ENCODE data around the gene UBE3C.

Gene UBE3C

DNA sequence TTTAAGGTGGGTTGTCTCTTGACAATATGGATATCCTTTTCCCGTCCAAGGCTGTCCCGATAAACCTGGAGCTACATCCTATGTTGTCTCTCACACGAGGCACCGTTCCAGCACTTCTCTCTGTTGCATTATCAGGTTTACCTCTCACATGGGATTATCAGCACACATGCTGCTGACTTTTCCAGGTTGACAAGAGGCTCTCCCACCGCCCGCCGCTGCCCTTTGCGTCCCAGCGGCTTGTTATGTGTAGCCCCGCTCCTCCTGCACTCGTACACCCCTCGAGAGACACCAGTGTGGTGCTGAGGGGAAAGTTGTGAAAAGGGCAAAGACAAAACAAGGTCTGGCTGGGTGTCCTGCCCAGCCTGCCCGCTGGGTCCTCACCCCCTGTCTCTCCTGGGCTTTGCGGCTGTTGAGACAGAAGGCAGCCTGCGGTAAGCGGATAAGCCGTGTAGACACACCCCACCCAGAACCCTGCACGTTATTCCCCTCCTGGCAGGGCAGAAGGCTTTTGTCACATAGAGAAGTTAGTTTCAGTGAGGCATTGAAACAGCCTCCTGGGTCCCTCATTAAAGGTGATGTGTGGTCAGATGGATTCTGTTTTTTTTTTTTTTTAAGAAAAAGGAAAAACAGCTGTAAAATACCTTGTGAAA lies 38.7 kb downstream of the UBE3C start:
- DNase-seq (ENCODE audit: low read depth in 2 of 2), result no peak

DNA sequence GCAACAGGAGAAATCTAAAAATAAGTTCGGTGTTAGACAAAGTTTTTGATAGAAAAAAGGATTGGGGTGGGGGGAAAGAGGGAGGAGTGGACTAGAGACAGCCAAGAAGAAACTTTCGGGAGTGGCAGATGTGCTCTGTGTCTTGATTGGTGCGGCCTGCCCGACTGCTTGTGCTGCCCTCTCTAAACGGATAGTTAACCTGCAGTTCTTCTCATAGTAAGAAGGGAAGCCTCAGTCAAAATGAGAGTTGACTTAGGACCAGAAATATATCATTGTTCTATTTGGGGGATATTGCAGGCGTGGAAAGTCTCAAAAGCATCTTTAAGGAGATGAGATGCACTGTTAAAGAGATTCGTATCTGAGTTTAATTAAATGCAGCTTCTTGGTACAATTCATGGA lies 39.3 kb downstream of the UBE3C start:
- DNase-seq (ENCODE audit: low read depth in 2 of 2), result no peak

DNA sequence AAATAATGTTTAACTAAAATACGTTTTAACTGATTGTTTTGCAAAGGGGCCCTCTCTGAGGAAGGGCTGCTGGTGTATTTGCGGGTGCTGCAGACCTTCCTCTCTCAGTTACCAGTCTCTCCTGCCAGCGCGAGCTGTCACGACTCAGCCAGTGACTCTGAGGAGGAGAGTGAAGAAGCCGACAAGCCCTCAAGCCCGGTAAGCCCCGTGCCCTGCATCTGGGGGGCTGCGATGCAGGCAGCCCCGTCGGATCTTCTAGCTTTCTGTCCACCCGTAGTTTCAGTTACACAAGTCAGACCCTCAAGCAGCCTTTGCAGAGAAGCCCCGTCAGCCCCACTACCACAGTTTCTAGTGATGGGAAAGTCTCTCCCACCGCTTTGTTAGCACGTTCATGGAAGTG lies 45.1 kb downstream of the UBE3C start:
- no peak for DNase-seq (ENCODE audit: low read depth in 2 of 2)

DNA sequence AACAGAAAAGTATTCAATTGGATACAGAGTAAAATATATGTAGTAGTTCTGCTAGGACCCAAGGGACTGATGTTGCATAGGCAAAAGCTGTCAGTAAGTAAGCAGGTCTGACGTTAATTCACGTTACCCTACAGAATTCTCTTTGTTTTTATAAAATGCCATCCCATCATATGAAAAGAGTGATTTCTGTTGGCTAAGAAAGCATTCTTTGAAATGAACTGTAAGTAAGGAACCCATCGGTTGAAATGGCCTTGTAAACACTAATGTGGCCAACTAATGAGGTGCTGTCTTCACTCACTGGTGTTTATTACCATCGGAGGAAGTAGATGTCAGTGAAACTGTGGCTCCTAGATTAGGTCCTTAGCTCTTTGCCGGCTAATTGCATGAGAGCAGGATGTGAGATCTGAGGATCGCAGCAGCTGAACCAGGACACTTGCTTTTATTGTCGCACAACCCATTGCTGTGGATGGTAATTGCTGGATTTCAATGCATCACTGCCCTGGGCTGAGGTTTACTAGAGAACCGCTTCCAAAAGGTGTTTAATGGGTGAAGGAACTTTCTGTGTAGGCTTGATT lies 49.5 kb downstream of the UBE3C start:
- DNase-seq (ENCODE audit: low read depth in 2 of 2), result no peak

DNA sequence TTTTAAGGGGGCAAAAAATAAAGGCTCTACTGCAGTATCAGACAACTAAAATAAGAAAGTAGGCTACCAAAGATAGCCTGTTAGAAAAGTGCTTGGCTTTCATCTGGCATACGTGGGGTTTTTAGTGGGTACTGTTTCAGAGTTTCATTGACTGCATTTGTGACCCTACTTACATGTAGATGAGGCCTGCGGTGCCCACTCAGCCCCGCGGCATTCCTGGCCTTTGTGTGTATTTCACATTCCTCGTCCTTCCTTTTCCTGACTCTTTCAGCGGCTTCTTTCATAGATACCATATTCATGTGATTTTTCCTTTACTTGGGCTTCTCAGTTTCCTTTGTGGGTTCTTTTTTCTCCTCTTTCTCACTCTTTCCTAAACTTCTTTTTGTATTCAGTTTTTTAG lies 50.7 kb downstream of the UBE3C start:
- no peak for DNase-seq (ENCODE audit: low read depth in 2 of 2)

DNA sequence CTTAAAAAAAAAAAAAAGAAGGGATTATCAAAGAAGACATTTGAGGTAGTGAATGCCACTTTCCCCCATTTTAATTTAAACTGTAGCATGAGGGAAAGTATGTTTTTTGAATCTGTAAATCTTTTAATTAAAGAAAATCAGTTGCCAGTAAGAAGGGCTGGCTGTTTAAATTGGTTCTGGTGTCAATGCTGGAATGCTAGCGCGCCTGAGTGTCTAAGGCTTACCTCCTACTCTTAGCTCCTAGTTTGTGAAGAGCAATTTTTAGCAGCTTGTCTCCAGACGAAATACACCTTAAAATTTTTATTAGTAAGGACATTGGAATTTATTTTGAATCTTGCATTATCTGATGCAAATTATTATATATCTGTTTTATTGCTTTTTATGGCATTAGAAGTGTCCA lies 54.1 kb downstream of the UBE3C start:
- no peak for DNase-seq (ENCODE audit: low read depth in 2 of 2)

DNA sequence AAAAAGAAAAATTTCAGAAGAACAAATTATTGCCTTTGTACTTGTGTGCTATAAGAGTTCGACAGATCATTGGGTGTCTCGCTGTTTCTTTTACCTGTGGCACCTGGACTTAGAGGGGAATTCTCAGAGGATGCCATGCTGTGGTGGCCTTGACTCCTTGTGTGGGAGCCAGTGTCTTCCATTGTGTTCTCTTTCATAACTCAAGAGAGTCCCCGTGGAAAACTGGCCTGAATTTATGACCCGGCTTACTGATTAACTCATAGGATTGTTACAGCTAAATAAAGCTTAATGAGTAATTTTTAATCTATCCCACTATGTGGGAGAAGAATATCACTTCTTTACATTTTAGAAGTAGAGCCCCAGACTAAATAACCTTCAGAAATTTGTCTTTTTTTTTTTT lies 54.5 kb downstream of the UBE3C start:
- no peak for DNase-seq (ENCODE audit: low read depth in 2 of 2)

DNA sequence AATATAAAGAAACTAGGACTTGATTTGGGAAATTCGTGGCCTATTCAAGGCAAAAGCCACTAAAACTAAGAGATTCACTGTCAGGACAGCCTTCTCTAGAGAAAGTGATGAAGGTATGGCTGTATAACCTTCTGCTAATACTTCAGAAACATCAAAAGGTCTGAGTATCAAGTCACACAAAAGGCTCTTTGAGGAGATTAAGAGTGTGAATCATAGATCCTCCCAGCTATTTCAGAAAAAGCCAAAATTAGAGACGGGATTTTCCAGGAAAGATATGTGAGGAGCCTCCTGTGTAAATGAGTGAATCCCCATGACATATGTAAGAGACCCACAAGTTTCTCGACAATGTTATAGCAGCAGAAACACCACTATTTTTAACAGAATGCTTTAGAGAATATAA lies 56.2 kb downstream of the UBE3C start:
- DNase-seq (ENCODE audit: low read depth in 2 of 2), result no peak

DNA sequence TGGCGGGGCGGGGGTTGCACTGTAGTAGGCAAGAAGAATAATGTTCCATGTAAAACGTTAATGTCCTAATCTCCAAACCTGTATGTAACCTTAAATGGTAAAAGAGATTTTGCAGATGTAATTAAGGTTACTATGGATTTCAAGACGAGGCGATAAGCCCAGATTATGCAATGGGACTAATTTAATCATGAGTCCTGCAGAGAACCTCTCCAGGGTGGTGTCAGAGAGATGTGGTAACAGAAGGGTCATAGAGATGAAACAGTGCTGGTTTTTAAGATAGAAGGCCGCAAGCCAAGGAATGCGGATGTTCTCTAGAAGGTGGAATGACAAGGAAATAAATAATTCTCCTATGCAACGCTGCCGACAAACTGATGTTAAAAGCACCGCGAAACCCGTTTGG lies 57.1 kb downstream of the UBE3C start:
- no peak for DNase-seq (ENCODE audit: low read depth in 2 of 2)

DNA sequence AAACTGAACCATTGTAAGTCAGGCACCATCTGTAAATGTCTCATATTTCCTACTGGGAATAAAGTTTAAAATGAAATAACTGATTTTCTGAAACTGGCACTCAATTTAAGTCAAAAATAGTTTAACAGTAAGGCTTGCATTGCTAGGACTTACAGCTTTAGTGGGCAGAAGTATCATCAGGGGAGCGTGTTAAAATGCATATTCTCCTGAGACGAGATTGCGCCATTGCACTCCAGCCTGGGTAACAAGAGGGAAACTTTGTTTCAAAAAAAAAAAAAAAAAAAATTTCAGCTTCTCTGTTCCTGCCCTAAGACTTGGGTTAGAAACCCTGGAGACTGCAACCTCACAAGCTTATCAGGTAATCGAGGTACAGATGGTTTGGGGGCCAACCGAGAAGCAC lies 65.4 kb downstream of the UBE3C start:
- DNase-seq (ENCODE audit: low read depth in 2 of 2), result no peak

DNA sequence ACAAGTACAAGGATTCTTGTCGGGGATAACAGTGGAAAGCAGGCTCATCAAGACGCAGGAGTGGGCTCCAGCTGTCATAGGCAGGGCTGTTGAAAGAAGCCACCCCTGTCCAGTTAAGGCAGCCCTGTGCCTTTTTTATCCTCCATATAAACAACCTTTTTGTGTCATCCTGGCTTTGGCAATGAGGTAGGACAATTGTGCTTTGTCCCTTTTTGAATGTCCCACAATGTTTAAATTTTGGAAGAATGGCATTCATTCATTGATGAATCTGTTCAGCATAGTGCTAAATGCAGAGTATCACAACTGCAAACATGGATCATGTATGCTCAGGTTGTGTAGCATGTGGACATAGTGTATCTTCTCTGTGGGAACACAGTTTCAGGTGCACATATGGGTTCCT lies 66.7 kb downstream of the UBE3C start:
- no peak for DNase-seq (ENCODE audit: low read depth in 2 of 2)

DNA sequence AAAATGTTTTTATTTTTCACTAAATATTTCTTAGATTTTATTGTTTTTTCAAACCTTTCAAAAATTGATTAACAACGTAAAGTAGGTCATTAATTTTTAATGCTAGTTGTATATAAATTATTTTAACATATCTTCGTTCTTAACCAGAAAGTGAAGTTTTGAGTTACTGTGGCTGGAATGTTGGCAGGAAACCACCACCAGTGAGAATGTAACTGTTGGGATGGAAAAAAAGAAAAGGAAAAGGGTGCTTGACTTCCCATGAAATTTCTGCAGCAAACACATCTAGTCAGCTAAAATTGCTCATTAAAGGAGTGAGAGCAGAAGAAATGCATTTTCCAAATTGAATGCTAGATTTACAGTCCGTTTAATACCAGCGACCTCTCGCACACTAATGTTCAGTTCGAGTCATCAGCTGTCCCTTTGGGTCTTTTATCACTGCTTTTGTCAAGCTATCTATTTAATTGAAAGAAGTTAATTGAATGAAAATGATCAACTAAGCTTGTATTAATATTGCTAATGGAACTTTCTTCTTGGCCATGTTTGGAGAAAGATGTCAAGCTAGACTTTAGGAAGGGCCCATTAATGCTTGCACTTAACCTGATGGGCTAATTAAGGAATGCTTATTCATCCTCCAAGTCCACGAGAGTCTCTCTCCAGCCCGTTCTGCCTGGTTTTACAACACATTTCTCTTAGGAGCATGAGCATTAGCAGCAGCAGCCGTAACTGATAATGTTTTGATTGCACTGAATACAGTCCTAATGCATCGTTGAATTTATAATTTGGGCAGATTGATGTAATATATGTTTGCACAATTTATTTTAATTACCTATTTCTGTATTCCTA lies 70.1 kb downstream of the UBE3C start:
- no peak for DNase-seq (ENCODE audit: low read depth in 2 of 2)

DNA sequence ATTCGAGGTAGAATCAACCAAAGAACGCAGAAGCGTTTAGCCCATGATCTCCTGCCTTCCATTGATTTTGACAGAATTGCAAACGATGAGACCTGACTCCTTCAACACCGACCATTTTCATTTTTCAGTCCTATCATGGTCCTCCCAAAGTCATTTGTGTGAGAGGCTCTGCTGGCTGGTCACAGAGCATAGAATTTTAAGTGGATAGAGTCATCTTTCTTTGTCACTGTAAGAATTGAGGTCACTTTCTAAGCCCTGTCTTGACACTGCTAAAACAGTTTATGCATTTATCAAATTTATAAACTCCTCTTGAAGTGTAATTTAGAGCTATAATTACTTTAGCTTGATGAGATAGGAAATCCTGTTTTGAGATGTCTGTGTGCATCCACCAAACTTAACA lies 72.0 kb downstream of the UBE3C start:
- DNase-seq (ENCODE audit: low read depth in 2 of 2), result no peak

DNA sequence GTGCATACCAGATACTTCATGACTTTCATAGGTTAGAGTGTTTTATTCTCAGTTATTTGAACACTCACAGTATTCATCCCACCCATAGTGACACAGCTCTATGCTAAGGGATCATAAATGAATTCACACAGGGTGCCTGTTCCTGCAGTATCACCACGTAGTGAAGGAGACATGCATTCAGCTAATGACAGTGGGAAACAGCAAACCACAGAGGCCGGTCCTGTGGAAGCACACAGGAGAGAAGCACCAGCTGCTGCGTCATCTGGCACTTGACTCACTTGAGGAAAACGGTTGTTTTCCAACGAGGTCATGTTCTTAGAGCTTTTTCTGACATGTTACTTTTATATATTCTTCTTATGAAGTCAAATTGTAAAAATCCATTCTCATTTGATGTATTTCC lies 73.0 kb downstream of the UBE3C start:
- DNase-seq (ENCODE audit: low read depth in 2 of 2), result no peak

DNA sequence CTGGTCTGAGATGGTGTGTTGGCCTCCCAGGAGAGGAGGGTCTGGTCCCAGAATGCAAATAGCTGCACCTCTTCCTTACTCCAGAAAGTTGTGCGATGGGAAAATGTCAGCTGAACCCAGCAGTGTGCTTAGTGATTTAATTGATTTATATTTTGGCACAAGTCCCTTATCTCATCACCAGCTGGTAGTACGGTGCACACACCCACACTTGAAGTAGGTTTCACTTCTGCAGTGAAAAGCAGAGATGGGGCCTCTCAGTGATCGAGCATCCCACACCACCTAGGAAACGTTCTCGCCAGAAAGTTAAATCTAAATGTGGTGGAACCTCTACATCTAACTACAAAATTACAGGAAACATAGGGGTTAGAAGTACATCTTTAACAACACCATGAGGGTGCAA lies 80.4 kb downstream of the UBE3C start:
- no peak for DNase-seq (ENCODE audit: low read depth in 2 of 2)

DNA sequence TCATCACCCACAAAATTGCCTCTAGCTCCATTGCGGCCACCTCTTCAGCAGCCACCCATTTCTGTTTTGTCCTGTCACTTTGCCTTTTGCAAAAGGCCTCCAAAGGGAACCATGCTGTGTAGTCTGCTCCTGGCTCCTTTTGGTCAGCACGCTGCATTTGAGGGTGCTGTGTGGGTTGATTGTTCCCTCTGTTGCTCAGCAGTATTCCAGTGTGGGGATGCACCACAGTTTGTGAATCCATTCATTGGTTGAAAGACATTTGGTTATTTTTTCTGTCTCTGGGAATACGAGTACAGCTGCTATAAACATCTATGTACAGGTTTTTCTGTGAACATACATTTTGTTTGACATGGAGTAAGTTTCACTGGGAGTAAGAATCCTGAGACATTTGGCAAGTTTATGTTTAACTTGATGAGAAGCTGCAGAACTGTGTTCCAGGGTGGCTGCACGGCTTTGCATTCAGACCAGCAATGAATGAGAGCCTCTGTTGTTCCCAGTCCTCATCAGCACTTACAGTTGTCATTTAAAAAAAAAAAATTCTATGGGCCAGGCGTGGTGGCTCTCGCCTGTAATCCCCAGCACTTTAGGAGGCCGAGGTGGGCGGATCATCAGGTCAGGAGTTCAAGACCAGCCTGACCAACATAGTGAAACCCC lies 82.3 kb downstream of the UBE3C start:
- no peak for DNase-seq (ENCODE audit: low read depth in 2 of 2)

DNA sequence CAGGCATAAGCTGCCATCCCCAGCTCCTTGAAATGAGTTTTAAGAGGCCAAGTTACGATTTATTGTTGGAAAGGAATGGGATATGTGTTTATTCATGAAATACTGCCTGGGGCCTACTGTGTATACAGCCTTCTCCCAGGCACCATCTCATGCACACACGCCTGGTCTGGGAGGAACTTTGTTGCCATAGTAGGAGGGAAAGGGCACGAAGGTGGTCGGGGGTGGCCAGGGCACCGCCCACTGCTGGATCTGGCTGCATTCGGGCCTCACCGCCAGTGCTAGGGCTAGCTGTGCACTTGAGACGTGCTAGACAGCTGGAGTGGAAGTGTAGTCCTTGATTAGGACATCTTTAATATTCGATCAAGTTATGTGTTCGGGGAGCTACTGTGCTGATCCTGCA lies 84.0 kb downstream of the UBE3C start:
- no peak for DNase-seq (ENCODE audit: low read depth in 2 of 2)

DNA sequence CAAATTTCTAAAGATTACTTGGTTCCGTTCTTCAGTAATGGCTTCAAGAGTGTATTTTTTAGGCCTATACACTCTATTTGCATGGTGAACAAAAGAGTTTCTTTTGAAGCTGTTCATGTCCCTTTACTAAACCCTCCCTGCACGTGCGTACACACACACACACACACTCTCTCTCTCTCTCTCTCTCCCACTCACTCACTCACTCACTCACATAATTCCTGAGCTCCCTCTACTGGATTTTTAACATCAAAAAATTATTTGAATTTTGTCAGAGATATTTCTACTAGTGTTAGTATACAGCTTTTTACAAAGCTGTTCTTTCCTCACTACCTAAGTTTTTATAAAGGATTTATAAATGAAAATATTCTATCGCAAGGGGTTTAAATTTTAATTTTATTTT lies 85.9 kb downstream of the UBE3C start:
- no peak for DNase-seq (ENCODE audit: low read depth in 2 of 2)

DNA sequence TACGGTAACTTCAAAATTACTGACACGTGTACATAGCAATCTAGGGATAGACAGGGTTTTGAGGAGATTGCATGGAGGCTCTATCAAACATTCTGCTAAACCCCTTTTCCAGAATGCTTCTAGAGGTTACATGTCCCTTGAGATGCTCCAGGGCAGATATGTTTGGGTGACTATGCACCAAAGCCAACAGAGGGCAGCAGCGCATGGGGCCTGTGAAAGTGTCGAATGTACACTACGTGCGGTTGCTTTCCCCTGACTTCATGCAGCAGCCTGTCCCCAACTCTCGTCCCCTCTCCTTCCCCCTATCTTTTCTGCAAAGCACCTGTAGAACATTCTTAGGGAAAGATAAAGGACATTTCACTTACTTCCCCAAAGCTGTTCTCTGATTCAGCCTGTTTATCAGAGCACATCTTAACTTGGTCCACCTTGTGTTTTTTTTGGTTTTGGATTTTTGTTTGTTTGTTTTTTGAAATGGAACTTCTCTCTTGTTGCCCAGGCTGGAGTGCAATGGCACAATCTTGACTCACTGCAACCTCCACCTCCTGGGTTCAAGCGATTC lies 90.2 kb downstream of the UBE3C start:
- no peak for DNase-seq (ENCODE audit: low read depth in 2 of 2)

DNA sequence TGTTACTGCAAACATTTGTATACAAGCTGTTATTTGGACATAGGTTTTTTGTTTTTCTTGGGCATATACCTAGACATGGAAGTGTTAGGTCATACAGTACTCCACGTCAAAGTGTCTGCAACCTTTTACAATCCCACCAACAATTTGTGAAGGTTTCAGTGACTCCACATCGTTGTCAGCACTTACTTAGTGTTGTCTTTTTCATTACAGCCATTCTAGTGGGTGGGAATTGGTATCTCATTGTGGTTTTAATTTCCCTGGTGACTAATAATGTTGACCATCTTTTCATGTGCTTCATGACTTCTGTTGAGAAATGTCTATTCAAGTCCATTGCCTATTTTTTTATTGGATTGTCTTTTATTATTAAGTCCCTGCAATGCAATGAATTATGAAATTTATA lies 95.0 kb downstream of the UBE3C start:
- DNase-seq (ENCODE audit: low read depth in 2 of 2), result peak; percentile 46 to 49

DNA sequence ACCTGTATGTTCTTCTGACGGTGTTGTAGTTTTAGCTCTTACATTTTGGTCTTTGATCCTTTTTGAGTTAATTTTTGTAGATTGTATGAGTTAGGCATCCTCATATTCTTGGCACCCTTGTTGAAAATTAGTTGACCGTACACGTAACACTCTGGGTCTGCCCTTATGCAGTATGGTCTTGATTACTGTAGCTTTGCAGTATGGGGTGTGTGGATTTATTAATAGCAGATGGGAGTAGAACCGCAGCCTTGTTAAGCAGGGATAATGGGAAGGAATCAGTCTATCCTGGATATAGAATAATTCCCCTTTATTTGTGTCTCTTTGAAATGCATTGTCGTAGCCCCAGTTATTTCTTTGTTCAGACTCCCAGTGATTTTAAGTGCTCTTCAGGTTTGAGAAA lies 95.5 kb downstream of the UBE3C start:
- peak; percentile 83 to 86 for DNase-seq (ENCODE audit: low read depth in 2 of 2)

All from fibroblast of skin of left quadriceps (primary cell).